Thyroid gland (tissue), 4 donors: Measurements from ENCODE around the gene ZNF593.

Experiments
- CTCF ChIP-seq, 6 experiments: fragments of 200-600 bp in 3 of 6; fragments of 450-650 bp in 3 of 6; sonication (generic) in 3 of 6; IDR thresholded peaks; one replicate each; pipeline ENCODE4 v1.5.1; 2016 to 2019; ENCODE audit warnings: antibody characterized with exemption in 6 of 6, mild to moderate bottlenecking in 2 of 6, inconsistent platforms in 1 of 6, moderate library complexity in 1 of 6
- POLR2A ChIP-seq, 2 donors: fragments of 450-650 bp; IDR thresholded peaks; one replicate each; pipeline ENCODE4 v1.6.1; 2017; ENCODE audit warnings: antibody characterized with exemption in 2 of 2, mild to moderate bottlenecking in 2 of 2, moderate library complexity in 1 of 2

- TF ChIP-seq CTCF (IDR thresholded peaks at IDR 0.05) (no peak), POLR2A (IDR thresholded peaks at IDR 0.05) (no peak)
Measured at GRCh38 chr1:26153966-26154532, 15.7 kb upstream of the ZNF593 start.
